ENCODE data around the gene RPS19BP1.
"Not testable (repeated sequence)": the region's sequence is repeated elsewhere in the genome, so short reads cannot be mapped to it uniquely, and the experiment has no call there.

Gene RPS19BP1

GRCh38 chr22:39514373-39514973 is 18.1 kb downstream of the RPS19BP1 start:
- DNase-seq (ENCODE audit: low read depth in 2 of 2), result no peak

GRCh38 chr22:39513791-39514190 is 18.8 kb downstream of the RPS19BP1 start:
- DNase-seq (ENCODE audit: low read depth in 2 of 2), result no peak

- no peak for DNase-seq (ENCODE audit: low read depth in 2 of 2)
Measured at GRCh38 chr22:39512026-39512425, 20.5 kb downstream of the RPS19BP1 start.

GRCh38 chr22:39511226-39511625 is 21.3 kb downstream of the RPS19BP1 start:
- DNase-seq (ENCODE audit: low read depth in 2 of 2), result no peak

GRCh38 chr22:39510529-39511149 is 21.9 kb downstream of the RPS19BP1 start:
- DNase-seq (ENCODE audit: low read depth in 2 of 2), result no peak

- DNase-seq (ENCODE audit: low read depth in 2 of 2), result no peak
Measured at GRCh38 chr22:39508393-39508792, 24.2 kb downstream of the RPS19BP1 start.

- DNase-seq (ENCODE audit: low read depth in 2 of 2), result not testable (repeated sequence)
Measured at GRCh38 chr22:39507021-39507420, 25.5 kb downstream of the RPS19BP1 start.

GRCh38 chr22:39504071-39504470 is 28.5 kb downstream of the RPS19BP1 start:
- DNase-seq (ENCODE audit: low read depth in 2 of 2), result no peak

- no peak for DNase-seq (ENCODE audit: low read depth in 2 of 2)
Measured at GRCh38 chr22:39503630-39504029, 28.9 kb downstream of the RPS19BP1 start.

GRCh38 chr22:39502789-39503409 is 29.6 kb downstream of the RPS19BP1 start:
- no peak for DNase-seq (ENCODE audit: low read depth in 2 of 2)

- peak; percentile 74 to 75 for DNase-seq (ENCODE audit: low read depth in 2 of 2)
Measured at GRCh38 chr22:39502109-39502788, 30.3 kb downstream of the RPS19BP1 start, which contains the start of gene MIEF1. TSS of gene MIEF1 (plus strand) at chr22:39502290. CDS start at chr22:39511295, 9,005 bp downstream.

- DNase-seq (ENCODE audit: low read depth in 2 of 2), result no peak
Measured at GRCh38 chr22:39501644-39502108, 30.9 kb downstream of the RPS19BP1 start.

- no peak for DNase-seq (ENCODE audit: low read depth in 2 of 2)
Measured at GRCh38 chr22:39500101-39500500, 32.4 kb downstream of the RPS19BP1 start.

GRCh38 chr22:39498802-39499201 is 33.7 kb downstream of the RPS19BP1 start:
- no peak for DNase-seq (ENCODE audit: low read depth in 2 of 2)

- no peak for DNase-seq (ENCODE audit: low read depth in 2 of 2)
Measured at GRCh38 chr22:39498368-39498767, 34.2 kb downstream of the RPS19BP1 start.

- no peak for DNase-seq (ENCODE audit: low read depth in 2 of 2)
Measured at GRCh38 chr22:39497429-39497828, 35.1 kb downstream of the RPS19BP1 start.

GRCh38 chr22:39496131-39496838 is 36.3 kb downstream of the RPS19BP1 start:
- no peak for DNase-seq (ENCODE audit: low read depth in 2 of 2)

- no peak for DNase-seq (ENCODE audit: low read depth in 2 of 2)
Measured at GRCh38 chr22:39494471-39495120, 38.0 kb downstream of the RPS19BP1 start.

- DNase-seq (ENCODE audit: low read depth in 2 of 2), result peak in 1 of 2 experiments; percentile 30
Measured at GRCh38 chr22:39493759-39494158, 38.8 kb downstream of the RPS19BP1 start.

- no peak for DNase-seq (ENCODE audit: low read depth in 2 of 2)
Measured at GRCh38 chr22:39492186-39492585, 40.4 kb downstream of the RPS19BP1 start.

GRCh38 chr22:39491696-39492095 is 40.9 kb downstream of the RPS19BP1 start:
- DNase-seq (ENCODE audit: low read depth in 2 of 2), result no peak
